ENCODE measurements around the gene GLI3. TPM values are rescaled to one million over a fixed set of nuclear protein-coding genes. Genes with fewer than 3 reads are reported as not detected.
A peak's percentile ranks its signal among the peaks of the same experiment; 100 is the strongest.

GLI3 gene
- polyA plus RNA-seq, 2 of the 4 experiments (the other 2 are of a cell fraction) = 0.09 TPM; not detected in 1

DNA sequence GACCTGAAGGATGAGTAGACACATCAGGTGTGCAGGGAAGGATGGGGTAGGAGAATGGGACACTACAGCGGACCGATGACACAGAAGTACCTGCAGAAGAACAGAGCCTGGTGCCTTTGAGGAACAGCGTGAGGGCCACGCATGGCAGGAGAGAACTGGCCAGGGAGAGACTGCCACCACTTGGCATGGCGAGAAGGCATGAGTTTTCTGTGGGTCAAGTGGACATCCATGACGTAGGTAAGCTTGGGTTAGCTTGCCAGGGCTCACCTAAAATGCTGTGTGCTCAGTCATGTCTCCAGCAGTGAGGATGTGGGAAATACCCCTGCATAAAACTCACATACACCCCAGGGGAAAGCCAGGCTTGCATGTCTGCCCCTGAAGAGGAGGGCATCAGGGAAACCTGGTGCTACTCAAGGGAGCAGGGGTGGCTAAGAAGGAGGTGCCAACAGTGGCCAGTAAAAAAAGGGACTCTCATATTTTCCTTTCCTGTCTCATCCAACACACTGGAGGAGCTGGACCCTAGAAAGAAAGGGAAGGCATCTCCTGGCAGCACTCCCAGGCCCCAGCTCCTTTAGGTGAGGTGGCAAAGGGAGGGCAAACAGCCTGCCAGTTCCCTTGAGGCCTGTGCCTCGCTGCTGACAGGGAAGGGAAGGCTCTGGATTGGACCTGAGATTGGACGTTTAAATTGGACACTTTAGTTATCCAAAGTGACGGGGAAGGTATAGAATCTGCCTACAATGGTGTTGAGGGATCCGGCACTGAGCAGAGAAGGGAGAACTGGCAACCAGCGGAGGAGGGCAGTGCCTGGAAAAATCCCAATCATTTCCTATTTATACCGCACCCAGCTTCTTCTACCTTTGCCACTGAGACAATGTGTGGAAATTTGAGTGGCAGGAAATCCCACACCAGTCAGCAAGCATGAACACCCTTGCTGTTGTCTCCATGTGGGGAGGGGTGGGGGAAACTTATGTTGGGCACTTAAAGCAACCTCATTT lies 255.7 kb downstream of the GLI3 start:
- FAIRE-seq = no peak
- 36% methylated on average over 12 of the region's 12 CpGs for WGBS (ENCODE audit: missing lambda C conversion rate)
- Histone ChIP-seq H3K4me3 (no peak overlapping the region), H3K4me2 (no peak overlapping the region), H3K27ac (no peak overlapping the region), H3K9me3 (no peaks in the 10 kb centered on the region), H3K4me1 (no peaks in the 10 kb centered on the region)
- TF ChIP-seq, protein P1, sequence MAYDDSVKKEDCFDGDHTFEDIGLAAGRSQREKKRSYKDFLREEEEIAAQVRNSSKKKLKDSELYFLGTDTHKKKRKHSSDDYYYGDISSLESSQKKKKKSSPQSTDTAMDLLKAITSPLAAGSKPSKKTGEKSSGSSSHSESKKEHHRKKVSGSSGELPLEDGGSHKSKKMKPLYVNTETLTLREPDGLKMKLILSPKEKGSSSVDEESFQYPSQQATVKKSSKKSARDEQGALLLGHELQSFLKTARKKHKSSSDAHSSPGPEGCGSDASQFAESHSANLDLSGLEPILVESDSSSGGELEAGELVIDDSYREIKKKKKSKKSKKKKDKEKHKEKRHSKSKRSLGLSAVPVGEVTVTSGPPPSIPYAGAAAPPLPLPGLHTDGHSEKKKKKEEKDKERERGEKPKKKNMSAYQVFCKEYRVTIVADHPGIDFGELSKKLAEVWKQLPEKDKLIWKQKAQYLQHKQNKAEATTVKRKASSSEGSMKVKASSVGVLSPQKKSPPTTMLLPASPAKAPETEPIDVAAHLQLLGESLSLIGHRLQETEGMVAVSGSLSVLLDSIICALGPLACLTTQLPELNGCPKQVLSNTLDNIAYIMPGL (CRISPR knock-in tag; IDR thresholded peaks at IDR 0.05; ENCODE audit: borderline replicate concordance) = no peak
- TF ChIP-seq ZC3H11A (IDR thresholded peaks at IDR 0.05) (no peak), TP53 (CRISPR knock-in tag; IDR thresholded peaks at IDR 0.05) (no peak), ZNF302 (CRISPR knock-in tag; IDR thresholded peaks at IDR 0.05) (no peak)
- DNase-seq (ENCODE audit: low read depth in 1 of 2, low spot score in 1 of 2) = no peak
- ChIA-PET POLR2A (no interaction called here), CTCF (interaction anchor here (1.0 to 4.8 kb wide), 11 partner anchors 32 to 851 kb away, joined by 3 to 32 read pairs (median 5); no protein-coding TSS in a partner anchor)
- no peak for ATAC-seq

DNA sequence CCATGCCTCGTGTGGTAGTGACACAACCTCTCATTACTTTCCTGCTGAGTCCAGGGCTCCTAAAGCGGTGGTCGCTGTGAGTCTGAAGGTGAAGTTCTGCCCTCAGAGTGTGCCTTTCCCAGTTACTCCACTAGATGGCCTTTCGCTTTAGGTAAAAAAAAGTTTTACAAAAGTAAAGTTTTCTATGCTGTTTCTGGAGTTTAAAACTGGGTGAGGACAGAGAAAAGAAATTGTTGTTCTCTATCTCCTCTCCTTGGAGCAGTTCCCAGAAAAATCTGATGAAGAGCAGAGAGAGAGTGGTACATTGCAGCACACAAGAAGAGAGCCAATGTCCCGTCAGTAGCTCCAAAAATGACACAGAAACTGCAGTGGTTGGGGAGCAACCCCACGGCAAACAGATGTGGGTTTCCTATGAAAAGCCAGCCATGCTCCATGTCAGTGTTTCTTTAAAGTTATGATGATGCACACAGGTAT lies 257.1 kb downstream of the GLI3 start:
- H3K4me2 ChIP-seq = no peak overlapping the region
- H3K27ac ChIP-seq = no peak overlapping the region
- peak in 1 of 2 experiments; percentile 79; a peak in 3 of 6 replicates for ATAC-seq
- no peak for FAIRE-seq
- WGBS (ENCODE audit: missing lambda C conversion rate) = 15% methylated on average over 6 of the region's 6 CpGs
- ChIA-PET CTCF (interaction anchor here (0.7 to 10.0 kb wide), 23 partner anchors 10 to 863 kb away, joined by 3 to 88 read pairs (median 5); no protein-coding TSS in a partner anchor), POLR2A (no interaction called here)
- peak; percentile 23 to 25 for DNase-seq (ENCODE audit: low read depth in 1 of 2, low spot score in 1 of 2)
- no peaks in the 10 kb centered on the region for H3K9me3 ChIP-seq
- TF ChIP-seq ZNF302 (CRISPR knock-in tag; IDR thresholded peaks at IDR 0.05) (no peak), GATA3 (IDR thresholded peaks at IDR 0.05; ENCODE audit: borderline replicate concordance) (no peak), RAD21 (conservative IDR thresholded peaks at IDR 0.05 in 1 of 2, IDR thresholded peaks at IDR 0.05 in 1 of 2) (peak; percentile 34 to 39; a peak in 4 of 5 replicates), RARB (CRISPR knock-in tag; IDR thresholded peaks at IDR 0.05) (no peak), ZFP36 (IDR thresholded peaks at IDR 0.05; ENCODE audit: borderline replicate concordance, partially characterized antibody) (no peak), SMC3 (IDR thresholded peaks at IDR 0.05) (peak; percentile 49; the same call in 2 of the 3 replicates), MAZ (IDR thresholded peaks at IDR 0.05; ENCODE audit: borderline replicate concordance, low read depth, low read length) (no peak), NPAS2 (CRISPR knock-in tag; IDR thresholded peaks at IDR 0.05; ENCODE audit: borderline replicate concordance) (no peak)
- TF ChIP-seq, protein P2, sequence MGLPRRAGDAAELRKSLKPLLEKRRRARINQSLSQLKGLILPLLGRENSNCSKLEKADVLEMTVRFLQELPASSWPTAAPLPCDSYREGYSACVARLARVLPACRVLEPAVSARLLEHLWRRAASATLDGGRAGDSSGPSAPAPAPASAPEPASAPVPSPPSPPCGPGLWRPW (IDR thresholded peaks at IDR 0.05) = no peak
- TF ChIP-seq, protein P3, sequence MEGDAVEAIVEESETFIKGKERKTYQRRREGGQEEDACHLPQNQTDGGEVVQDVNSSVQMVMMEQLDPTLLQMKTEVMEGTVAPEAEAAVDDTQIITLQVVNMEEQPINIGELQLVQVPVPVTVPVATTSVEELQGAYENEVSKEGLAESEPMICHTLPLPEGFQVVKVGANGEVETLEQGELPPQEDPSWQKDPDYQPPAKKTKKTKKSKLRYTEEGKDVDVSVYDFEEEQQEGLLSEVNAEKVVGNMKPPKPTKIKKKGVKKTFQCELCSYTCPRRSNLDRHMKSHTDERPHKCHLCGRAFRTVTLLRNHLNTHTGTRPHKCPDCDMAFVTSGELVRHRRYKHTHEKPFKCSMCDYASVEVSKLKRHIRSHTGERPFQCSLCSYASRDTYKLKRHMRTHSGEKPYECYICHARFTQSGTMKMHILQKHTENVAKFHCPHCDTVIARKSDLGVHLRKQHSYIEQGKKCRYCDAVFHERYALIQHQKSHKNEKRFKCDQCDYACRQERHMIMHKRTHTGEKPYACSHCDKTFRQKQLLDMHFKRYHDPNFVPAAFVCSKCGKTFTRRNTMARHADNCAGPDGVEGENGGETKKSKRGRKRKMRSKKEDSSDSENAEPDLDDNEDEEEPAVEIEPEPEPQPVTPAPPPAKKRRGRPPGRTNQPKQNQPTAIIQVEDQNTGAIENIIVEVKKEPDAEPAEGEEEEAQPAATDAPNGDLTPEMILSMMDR (IDR thresholded peaks at IDR 0.05) = peak; percentile 56
- TF ChIP-seq, protein P4, sequence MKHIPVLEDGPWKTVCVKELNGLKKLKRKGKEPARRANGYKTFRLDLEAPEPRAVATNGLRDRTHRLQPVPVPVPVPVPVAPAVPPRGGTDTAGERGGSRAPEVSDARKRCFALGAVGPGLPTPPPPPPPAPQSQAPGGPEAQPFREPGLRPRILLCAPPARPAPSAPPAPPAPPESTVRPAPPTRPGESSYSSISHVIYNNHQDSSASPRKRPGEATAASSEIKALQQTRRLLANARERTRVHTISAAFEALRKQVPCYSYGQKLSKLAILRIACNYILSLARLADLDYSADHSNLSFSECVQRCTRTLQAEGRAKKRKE (CRISPR knock-in tag; IDR thresholded peaks at IDR 0.05; ENCODE audit: low read depth) = no peak
- TF ChIP-seq, protein P5, sequence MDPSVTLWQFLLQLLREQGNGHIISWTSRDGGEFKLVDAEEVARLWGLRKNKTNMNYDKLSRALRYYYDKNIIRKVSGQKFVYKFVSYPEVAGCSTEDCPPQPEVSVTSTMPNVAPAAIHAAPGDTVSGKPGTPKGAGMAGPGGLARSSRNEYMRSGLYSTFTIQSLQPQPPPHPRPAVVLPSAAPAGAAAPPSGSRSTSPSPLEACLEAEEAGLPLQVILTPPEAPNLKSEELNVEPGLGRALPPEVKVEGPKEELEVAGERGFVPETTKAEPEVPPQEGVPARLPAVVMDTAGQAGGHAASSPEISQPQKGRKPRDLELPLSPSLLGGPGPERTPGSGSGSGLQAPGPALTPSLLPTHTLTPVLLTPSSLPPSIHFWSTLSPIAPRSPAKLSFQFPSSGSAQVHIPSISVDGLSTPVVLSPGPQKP (IDR thresholded peaks at IDR 0.05; ENCODE audit: low read depth, low read length) = no peak
- H3K4me1 ChIP-seq = no peaks in the 10 kb centered on the region
- no peak overlapping the region for H3K4me3 ChIP-seq
